Measurements from ENCODE around the gene RGMA. TPM values are rescaled to one million over a fixed set of nuclear protein-coding genes. Genes with fewer than 3 reads are reported as not detected.
A peak's percentile ranks its signal among the peaks of the same experiment; 100 is the strongest.

The RGMA gene
- total RNA-seq, 2 experiments from 2014 or later: 0.11 to 0.14 TPM

DNA sequence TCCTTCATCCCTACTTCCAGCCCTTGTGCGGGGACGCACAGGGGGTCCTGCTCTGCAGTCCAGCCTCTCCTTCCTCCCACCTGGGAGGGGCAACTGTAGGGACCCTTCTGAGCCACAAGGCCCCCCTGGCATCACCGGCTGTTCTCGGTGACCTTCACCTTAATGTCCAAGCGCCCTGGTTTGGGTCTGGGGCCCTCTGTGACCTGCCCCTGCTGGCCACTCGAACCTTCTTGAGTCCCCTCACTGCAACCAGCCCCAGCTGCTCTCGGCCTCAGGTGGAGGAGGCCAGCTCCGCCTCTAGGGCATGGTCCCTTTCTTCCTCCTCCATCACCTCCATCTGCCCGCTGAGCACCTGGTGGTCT is 57.9 kb downstream of the RGMA start:
- no peak overlapping the region for H3K4me3 Mint-ChIP-seq
- H3K9me3 Mint-ChIP-seq (ENCODE audit: low read depth): no peaks in the 10 kb centered on the region
- H3K4me1 Mint-ChIP-seq: peaks cover 36% of the 10 kb centered on the region
- peaks cover 12% of the 10 kb centered on the region for H3K36me3 Mint-ChIP-seq (ENCODE audit: low read depth)
- no peak for ATAC-seq
- POLR2A ChIA-PET: interaction anchor here (0.6 to 1.2 kb wide), 2 partner anchors 108 to 1089 kb away, joined by 3 read pairs; no protein-coding TSS in a partner anchor
- intact Hi-C loops (cut with DNase I, micrococcal nuclease): loop anchor here (2.0 to 10.0 kb wide), 3 partner anchors 964 to 1294 kb away; no protein-coding TSS in a partner anchor
- peaks cover 2% of the 10 kb centered on the region for H3K27me3 Mint-ChIP-seq
- no peak overlapping the region for H3K27ac Mint-ChIP-seq
- no peak for DNase-seq
- CTCF ChIA-PET: interaction anchor here (0.6 to 4.3 kb wide), 11 partner anchors 9 to 1089 kb away, joined by 3 to 40 read pairs (median 8); partner anchors contain the start of gene RGMA

DNA sequence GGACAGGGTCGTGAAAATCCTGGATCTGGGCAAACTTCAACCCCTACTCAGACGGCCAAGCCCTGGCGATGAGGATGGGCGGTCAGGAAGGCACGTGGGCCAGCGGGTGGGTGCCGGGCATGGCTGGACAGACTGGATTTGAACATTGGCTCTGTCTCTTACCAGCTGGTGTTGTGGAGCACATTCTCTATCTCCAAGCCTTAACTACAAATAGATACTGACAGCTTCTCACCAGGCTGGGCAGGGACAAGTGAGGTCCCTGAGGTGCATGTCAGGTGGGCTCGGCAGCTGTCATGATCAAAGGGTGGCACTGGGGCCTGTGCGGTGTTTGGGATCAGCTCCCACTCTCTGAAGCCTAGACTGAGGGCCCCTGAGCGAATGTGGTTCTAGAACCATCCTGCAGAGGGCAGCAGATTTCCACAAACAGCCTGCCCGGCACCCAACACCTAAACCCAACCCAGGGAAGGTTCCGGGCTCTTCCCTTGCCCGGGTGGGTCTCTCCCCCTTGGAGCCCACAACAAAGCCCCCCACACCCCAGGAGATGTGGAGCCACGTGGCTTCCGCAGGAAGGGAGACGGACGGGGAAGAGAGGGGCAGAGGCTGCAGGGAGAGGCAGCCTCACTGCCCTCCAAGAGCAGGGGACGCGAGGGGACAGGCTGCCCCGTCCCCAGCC is 58.4 kb downstream of the RGMA start:
- Mint-ChIP-seq H3K27ac (peak overlapping the region; percentile 16), H3K36me3 (ENCODE audit: low read depth) (peaks cover 17% of the 10 kb centered on the region), H3K27me3 (no peaks in the 10 kb centered on the region), H3K4me3 (no peak overlapping the region), H3K4me1 (peaks cover 37% of the 10 kb centered on the region), H3K9me3 (ENCODE audit: low read depth) (no peaks in the 10 kb centered on the region)
- intact Hi-C loops (cut with DNase I, micrococcal nuclease): loop anchor here (1.0 to 10.0 kb wide), 5 partner anchors 233 to 1294 kb away; no protein-coding TSS in a partner anchor
- POLR2A ChIA-PET: interaction anchor here (0.6 to 1.2 kb wide), 3 partner anchors 107 to 1090 kb away, joined by 3 read pairs; no protein-coding TSS in a partner anchor
- ATAC-seq (peak; percentile 87), DNase-seq (peak; percentile 79)
- CTCF ChIA-PET: interaction anchor here (0.6 to 4.3 kb wide), 29 partner anchors 10 to 1089 kb away, joined by 3 to 40 read pairs (median 4); partner anchors contain the start of gene RGMA

GRCh38 chr15:93029836-93030429 is 59.1 kb downstream of the RGMA start:
- H3K4me1 Mint-ChIP-seq: peaks cover 43% of the 10 kb centered on the region
- no peaks in the 10 kb centered on the region for H3K27me3 Mint-ChIP-seq
- H3K27ac Mint-ChIP-seq: peak overlapping the region; percentile 45
- DNase-seq: no peak
- no peaks in the 10 kb centered on the region for H3K9me3 Mint-ChIP-seq (ENCODE audit: low read depth)
- H3K4me3 Mint-ChIP-seq: no peak overlapping the region
- POLR2A ChIA-PET: interaction anchor here (0.6 to 1.2 kb wide), 4 partner anchors 18 to 1090 kb away, joined by 3 to 5 read pairs (median 3); no protein-coding TSS in a partner anchor
- intact Hi-C loops (cut with DNase I, micrococcal nuclease): loop anchor here (1.0 to 10.0 kb wide), 6 partner anchors 228 to 1295 kb away; no protein-coding TSS in a partner anchor
- H3K36me3 Mint-ChIP-seq (ENCODE audit: low read depth): peaks cover 24% of the 10 kb centered on the region
- CTCF ChIA-PET: interaction anchor here (0.6 to 4.3 kb wide), 30 partner anchors 10 to 1090 kb away, joined by 3 to 40 read pairs (median 4); partner anchors contain the start of gene RGMA
- ATAC-seq: no peak

GRCh38 chr15:93029214-93029835 is 59.7 kb downstream of the RGMA start:
- ATAC-seq (no peak), DNase-seq (no peak)
- intact Hi-C loops (cut with DNase I, micrococcal nuclease): loop anchor here in 1 of 2 experiments (5.0 kb wide), 1 partner anchor 227 kb away; no protein-coding TSS in a partner anchor
- H3K4me3 Mint-ChIP-seq: no peak overlapping the region
- POLR2A ChIA-PET: interaction anchor here (0.6 to 1.9 kb wide), 4 partner anchors 11 to 225 kb away, joined by 3 to 7 read pairs (median 4); no protein-coding TSS in a partner anchor
- CTCF ChIA-PET: interaction anchor here (1.1 to 4.3 kb wide), 11 partner anchors 10 to 1091 kb away, joined by 3 to 40 read pairs (median 5); no protein-coding TSS in a partner anchor
- no peaks in the 10 kb centered on the region for H3K27me3 Mint-ChIP-seq
- no peaks in the 10 kb centered on the region for H3K9me3 Mint-ChIP-seq (ENCODE audit: low read depth)
- H3K27ac Mint-ChIP-seq: peak overlapping the region; percentile 45
- peaks cover 30% of the 10 kb centered on the region for H3K36me3 Mint-ChIP-seq (ENCODE audit: low read depth)
- H3K4me1 Mint-ChIP-seq: peaks cover 49% of the 10 kb centered on the region

DNA sequence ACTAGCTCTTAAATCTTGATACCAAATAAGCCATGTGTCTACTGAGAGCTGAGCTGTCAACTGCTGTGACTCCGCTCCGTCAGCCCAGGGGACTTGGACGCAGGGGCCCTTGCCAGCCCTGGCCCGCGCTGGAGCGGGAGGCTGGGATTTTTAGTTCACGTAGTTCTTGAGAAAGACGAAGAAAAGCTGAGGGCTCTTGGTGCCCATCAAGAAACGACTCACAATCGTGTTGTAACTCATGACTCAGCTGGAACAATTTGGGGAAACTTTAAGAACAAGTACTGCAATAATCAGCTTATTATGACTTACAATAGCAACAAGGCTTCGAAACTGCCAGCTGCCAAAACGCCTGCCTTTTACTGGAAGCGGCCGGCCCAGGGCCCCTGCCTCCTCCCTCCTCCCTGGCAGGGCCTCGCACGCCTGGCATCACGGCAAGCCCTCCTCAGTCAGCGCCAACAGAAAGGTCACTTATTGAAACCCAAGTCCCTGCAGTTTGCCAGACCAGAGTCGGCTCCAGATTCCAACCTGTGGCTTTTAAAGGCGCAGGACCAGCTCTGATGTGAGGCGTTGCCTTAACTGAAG is 60.3 kb downstream of the RGMA start:
- Mint-ChIP-seq H3K27ac (peak overlapping the region; percentile 79), H3K36me3 (ENCODE audit: low read depth) (peaks cover 35% of the 10 kb centered on the region), H3K27me3 (no peaks in the 10 kb centered on the region), H3K4me3 (no peak overlapping the region), H3K4me1 (peaks cover 54% of the 10 kb centered on the region), H3K9me3 (ENCODE audit: low read depth) (no peaks in the 10 kb centered on the region)
- ChIA-PET POLR2A (interaction anchor here (0.6 to 1.9 kb wide), 3 partner anchors 10 to 225 kb away, joined by 3 to 7 read pairs (median 3); no protein-coding TSS in a partner anchor), CTCF (interaction anchor here (0.8 to 4.3 kb wide), 10 partner anchors 9 to 1091 kb away, joined by 3 to 40 read pairs (median 4); no protein-coding TSS in a partner anchor)
- ATAC-seq (peak; percentile 37), DNase-seq (peak; percentile 49)
- intact Hi-C loops (cut with DNase I, micrococcal nuclease): loop anchor here in 1 of 2 experiments (5.0 kb wide), 1 partner anchor 226 kb away; no protein-coding TSS in a partner anchor

GRCh38 chr15:93028111-93028631 is 60.8 kb downstream of the RGMA start:
- POLR2A ChIA-PET: interaction anchor here (0.6 to 1.9 kb wide), 4 partner anchors 10 to 372 kb away, joined by 3 to 7 read pairs (median 4); no protein-coding TSS in a partner anchor
- no peaks in the 10 kb centered on the region for H3K27me3 Mint-ChIP-seq
- no peak for DNase-seq
- H3K27ac Mint-ChIP-seq: peak overlapping the region; percentile 79
- H3K36me3 Mint-ChIP-seq (ENCODE audit: low read depth): peaks cover 40% of the 10 kb centered on the region
- intact Hi-C loops (cut with DNase I, micrococcal nuclease): loop anchor here in 1 of 2 experiments (5.0 kb wide), 1 partner anchor 226 kb away; no protein-coding TSS in a partner anchor
- CTCF ChIA-PET: interaction anchor here (0.8 to 4.3 kb wide), 8 partner anchors 9 to 232 kb away, joined by 3 to 40 read pairs (median 4); no protein-coding TSS in a partner anchor
- H3K4me3 Mint-ChIP-seq: no peak overlapping the region
- peaks cover 60% of the 10 kb centered on the region for H3K4me1 Mint-ChIP-seq
- H3K9me3 Mint-ChIP-seq (ENCODE audit: low read depth): no peaks in the 10 kb centered on the region
- ATAC-seq: no peak

GRCh38 chr15:93027413-93027812 is 61.6 kb downstream of the RGMA start:
- H3K4me3 Mint-ChIP-seq: no peak overlapping the region
- ChIA-PET CTCF (interaction anchor here (1.0 to 4.3 kb wide), 5 partner anchors 8 to 230 kb away, joined by 3 to 40 read pairs (median 7); no protein-coding TSS in a partner anchor), POLR2A (interaction anchor here (1.9 kb wide), 1 partner anchor 9 kb away, joined by 7 read pairs; no protein-coding TSS in a partner anchor)
- H3K36me3 Mint-ChIP-seq (ENCODE audit: low read depth): peaks cover 48% of the 10 kb centered on the region
- no peaks in the 10 kb centered on the region for H3K27me3 Mint-ChIP-seq
- H3K9me3 Mint-ChIP-seq (ENCODE audit: low read depth): no peaks in the 10 kb centered on the region
- H3K4me1 Mint-ChIP-seq: peaks cover 67% of the 10 kb centered on the region
- ATAC-seq (no peak), DNase-seq (no peak)
- no peak overlapping the region for H3K27ac Mint-ChIP-seq
- intact Hi-C loops (cut with DNase I, micrococcal nuclease): loop anchor here in 1 of 2 experiments (5.0 kb wide), 1 partner anchor 225 kb away; no protein-coding TSS in a partner anchor

GRCh38 chr15:93026380-93026817 is 62.6 kb downstream of the RGMA start:
- H3K4me1 Mint-ChIP-seq: peaks cover 78% of the 10 kb centered on the region
- peaks cover 58% of the 10 kb centered on the region for H3K36me3 Mint-ChIP-seq (ENCODE audit: low read depth)
- no peak for DNase-seq
- ATAC-seq: no peak
- H3K27me3 Mint-ChIP-seq: no peaks in the 10 kb centered on the region
- intact Hi-C loops (cut with DNase I, micrococcal nuclease): loop anchor here in 1 of 2 experiments (5.0 kb wide), 1 partner anchor 224 kb away; no protein-coding TSS in a partner anchor
- H3K27ac Mint-ChIP-seq: peak overlapping the region; percentile 66
- no peak overlapping the region for H3K4me3 Mint-ChIP-seq
- POLR2A ChIA-PET: no interaction called here
- CTCF ChIA-PET: no interaction called here
- H3K9me3 Mint-ChIP-seq (ENCODE audit: low read depth): no peaks in the 10 kb centered on the region

DNA sequence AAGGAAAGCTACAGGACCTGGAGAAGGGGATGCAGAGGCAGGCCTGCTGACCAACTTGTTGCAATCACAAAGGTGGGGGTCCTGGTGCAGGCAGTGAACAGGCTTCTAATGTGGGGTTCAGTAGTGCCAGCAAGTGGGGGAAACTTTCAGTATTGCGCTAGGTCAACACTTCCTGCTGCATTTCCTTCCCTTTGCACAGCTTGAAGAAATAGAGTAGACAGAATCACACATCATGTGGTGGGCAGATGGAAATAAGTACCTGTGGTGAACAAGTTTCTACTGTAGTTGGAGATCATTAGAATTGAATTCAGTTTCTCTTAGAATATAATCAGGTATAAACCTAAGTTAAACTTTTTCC is 63.4 kb downstream of the RGMA start:
- peaks cover 66% of the 10 kb centered on the region for H3K36me3 Mint-ChIP-seq (ENCODE audit: low read depth)
- H3K27me3 Mint-ChIP-seq: no peaks in the 10 kb centered on the region
- intact Hi-C loops (cut with DNase I, micrococcal nuclease): loop anchor here in 1 of 2 experiments (5.0 kb wide), 1 partner anchor 223 kb away; no protein-coding TSS in a partner anchor
- H3K4me3 Mint-ChIP-seq: no peak overlapping the region
- CTCF ChIA-PET: interaction anchor here (0.5 kb wide), 1 partner anchor 73 kb away, joined by 3 read pairs; no protein-coding TSS in a partner anchor
- POLR2A ChIA-PET: no interaction called here
- ATAC-seq (no peak), DNase-seq (no peak)
- H3K4me1 Mint-ChIP-seq: peaks cover 84% of the 10 kb centered on the region
- no peaks in the 10 kb centered on the region for H3K9me3 Mint-ChIP-seq (ENCODE audit: low read depth)
- peak overlapping the region; percentile 66 for H3K27ac Mint-ChIP-seq

All from activated CD4-positive, alpha-beta T cell treated with anti-CD3 and anti-CD28 coated beads for 36 hours (primary cell).